ENCODE data around the gene CPTP.

Gene CPTP

DNA sequence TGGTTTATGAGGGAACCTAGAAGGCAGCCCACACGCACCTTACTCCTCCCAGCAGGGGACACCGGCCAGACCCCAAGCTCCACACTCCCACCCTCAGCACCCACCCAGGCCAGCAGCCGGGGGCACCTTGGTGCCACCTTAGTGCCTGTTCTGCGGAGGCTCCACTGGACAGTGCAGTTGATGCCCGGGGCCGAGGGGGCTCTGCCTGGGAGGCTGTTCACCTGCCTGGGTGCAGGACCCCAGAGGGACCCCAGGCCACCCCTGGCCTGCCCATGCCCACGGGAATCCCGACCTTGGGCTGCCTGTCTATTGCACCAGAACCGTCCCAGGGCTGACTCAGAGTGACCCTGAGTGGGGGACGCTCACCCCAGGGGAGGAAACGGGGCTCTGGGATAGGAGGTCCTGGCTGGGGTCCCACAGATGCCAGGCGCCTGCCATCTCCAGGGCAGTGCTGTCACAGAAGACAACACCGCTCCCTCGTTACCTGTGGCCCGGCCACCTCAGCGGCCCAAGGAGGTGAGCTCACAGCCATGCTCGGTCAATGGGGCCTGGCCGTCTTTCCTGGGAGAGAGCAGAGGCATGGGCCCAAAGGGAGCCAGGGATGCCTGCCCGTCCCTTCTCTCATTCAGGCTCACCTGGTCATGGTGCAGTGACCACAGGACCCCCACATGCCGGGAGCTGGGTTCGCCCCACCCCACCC, 43.7 kb upstream of the CPTP start:
- Histone ChIP-seq H3K27me3 (ENCODE audit: insufficient read depth, poor library complexity, severe bottlenecking) (no peaks in the 10 kb centered on the region), H3K27ac (ENCODE audit: poor library complexity, severe bottlenecking) (no peak overlapping the region), H3K4me3 (ENCODE audit: severe bottlenecking) (no peak overlapping the region), H3K4me1 (ENCODE audit: insufficient read depth, poor library complexity, severe bottlenecking) (no peaks in the 10 kb centered on the region), H3K9me3 (ENCODE audit: severe bottlenecking) (no peaks in the 10 kb centered on the region), H3K36me3 (ENCODE audit: low read depth) (no peaks in the 10 kb centered on the region)
- TF ChIP-seq, protein P1, sequence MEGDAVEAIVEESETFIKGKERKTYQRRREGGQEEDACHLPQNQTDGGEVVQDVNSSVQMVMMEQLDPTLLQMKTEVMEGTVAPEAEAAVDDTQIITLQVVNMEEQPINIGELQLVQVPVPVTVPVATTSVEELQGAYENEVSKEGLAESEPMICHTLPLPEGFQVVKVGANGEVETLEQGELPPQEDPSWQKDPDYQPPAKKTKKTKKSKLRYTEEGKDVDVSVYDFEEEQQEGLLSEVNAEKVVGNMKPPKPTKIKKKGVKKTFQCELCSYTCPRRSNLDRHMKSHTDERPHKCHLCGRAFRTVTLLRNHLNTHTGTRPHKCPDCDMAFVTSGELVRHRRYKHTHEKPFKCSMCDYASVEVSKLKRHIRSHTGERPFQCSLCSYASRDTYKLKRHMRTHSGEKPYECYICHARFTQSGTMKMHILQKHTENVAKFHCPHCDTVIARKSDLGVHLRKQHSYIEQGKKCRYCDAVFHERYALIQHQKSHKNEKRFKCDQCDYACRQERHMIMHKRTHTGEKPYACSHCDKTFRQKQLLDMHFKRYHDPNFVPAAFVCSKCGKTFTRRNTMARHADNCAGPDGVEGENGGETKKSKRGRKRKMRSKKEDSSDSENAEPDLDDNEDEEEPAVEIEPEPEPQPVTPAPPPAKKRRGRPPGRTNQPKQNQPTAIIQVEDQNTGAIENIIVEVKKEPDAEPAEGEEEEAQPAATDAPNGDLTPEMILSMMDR (IDR thresholded peaks at IDR 0.05; ENCODE audit: poor library complexity, severe bottlenecking) = no peak
- ATAC-seq (ENCODE audit: low read depth) (no peak), DNase-seq (ENCODE audit: low spot score) (no peak)

DNA sequence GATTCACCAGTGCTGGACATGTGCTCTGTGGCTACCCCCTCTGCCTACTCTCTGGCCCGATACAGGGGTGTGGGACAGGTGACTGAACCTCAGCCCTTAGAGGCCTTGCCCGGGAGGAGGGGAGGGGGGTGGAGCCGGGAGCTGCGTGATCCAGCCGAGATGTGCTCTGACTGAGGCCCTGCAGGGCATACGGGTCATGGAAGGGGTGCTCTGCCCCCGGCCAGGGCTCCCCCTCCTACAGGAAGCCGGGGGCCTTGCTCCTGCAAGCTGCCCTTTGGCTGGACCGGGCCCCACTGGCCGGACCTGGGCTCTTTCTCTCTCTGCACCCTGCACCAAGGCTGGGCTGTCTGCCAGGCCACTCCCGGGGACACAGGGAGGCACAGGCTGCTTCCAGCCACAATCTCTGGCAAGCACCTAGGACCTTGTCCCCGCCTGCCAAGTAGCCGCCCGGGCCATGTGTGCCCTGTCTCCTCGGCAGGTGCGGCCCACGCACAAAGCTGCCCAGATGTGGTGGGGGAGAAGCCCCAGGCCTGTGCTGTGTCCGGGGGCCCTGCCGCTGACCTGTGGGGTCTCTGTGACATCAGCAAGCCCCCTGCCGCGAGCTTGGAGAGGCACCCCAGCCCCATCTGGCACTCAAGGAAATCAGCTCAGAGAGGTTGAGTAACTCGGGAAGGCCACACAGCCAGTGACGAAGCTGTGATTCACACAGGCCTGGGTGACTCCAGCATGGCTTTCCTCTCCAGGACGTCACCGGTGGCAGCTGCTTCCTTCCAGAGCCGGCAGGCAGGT, 42.9 kb upstream of the CPTP start:
- ATAC-seq (ENCODE audit: low read depth) = peak; percentile 43; the same call in 2 of the 3 replicates
- Histone ChIP-seq H3K4me3 (ENCODE audit: severe bottlenecking) (no peak overlapping the region), H3K27ac (ENCODE audit: poor library complexity, severe bottlenecking) (no peak overlapping the region), H3K36me3 (ENCODE audit: low read depth) (no peaks in the 10 kb centered on the region), H3K4me1 (ENCODE audit: insufficient read depth, poor library complexity, severe bottlenecking) (no peaks in the 10 kb centered on the region), H3K27me3 (ENCODE audit: insufficient read depth, poor library complexity, severe bottlenecking) (no peaks in the 10 kb centered on the region), H3K9me3 (ENCODE audit: severe bottlenecking) (no peaks in the 10 kb centered on the region)
- TF ChIP-seq, protein P1 (IDR thresholded peaks at IDR 0.05; ENCODE audit: poor library complexity, severe bottlenecking) = no peak
- DNase-seq (ENCODE audit: low spot score) = no peak

DNA sequence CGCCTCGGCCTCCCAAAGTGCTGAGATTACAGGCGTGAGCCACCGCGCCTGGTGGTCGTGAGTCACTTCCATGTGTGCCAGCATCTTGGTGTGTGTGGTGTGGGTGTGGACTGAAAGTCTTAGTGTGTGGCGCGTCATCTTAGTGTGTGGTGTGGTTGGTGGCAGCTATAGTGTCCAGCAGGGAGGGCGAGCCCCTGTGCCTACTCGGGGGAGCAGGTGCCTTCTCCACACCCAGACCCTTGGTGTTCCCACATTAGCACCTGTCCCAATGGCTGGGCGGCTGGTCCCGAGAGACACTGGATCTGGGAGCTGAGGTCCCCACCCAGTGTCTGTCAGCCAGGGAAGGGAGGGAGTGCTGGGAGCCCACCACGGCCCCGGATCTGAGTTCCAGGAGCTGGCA, 41.6 kb upstream of the CPTP start:
- H3K9me3 ChIP-seq (ENCODE audit: severe bottlenecking) = no peaks in the 10 kb centered on the region
- no peaks in the 10 kb centered on the region for H3K36me3 ChIP-seq (ENCODE audit: low read depth)
- H3K27me3 ChIP-seq (ENCODE audit: insufficient read depth, poor library complexity, severe bottlenecking) = no peaks in the 10 kb centered on the region
- H3K27ac ChIP-seq (ENCODE audit: poor library complexity, severe bottlenecking) = no peak overlapping the region
- no peaks in the 10 kb centered on the region for H3K4me1 ChIP-seq (ENCODE audit: insufficient read depth, poor library complexity, severe bottlenecking)
- DNase-seq (ENCODE audit: low spot score) (no peak), ATAC-seq (ENCODE audit: low read depth) (no peak)
- TF ChIP-seq, protein P1 (IDR thresholded peaks at IDR 0.05; ENCODE audit: poor library complexity, severe bottlenecking) = no peak
- H3K4me3 ChIP-seq (ENCODE audit: severe bottlenecking) = no peak overlapping the region

DNA sequence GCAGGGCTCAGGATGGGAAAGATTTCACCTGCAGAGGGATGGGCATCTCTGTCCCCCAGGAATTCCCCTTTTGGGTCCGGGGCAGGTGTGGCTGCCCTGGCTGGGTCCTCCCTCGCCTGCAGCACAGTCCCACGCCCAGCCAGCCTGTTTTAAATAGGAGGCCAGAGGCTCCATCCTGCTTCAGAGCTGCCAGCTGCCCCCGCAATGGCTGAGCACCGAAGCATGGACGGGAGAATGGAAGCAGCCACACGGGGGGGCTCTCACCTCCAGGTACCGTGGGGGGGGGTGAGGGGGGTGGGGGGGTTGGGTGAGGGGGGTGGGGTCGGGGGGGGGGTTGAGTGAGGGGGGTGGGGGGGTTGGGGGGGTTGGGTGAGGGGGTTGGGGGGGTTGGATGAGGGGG, 40.8 kb upstream of the CPTP start:
- no peak overlapping the region for H3K27ac ChIP-seq (ENCODE audit: poor library complexity, severe bottlenecking)
- no peak overlapping the region for H3K4me3 ChIP-seq (ENCODE audit: severe bottlenecking)
- DNase-seq (ENCODE audit: low spot score) (no peak), ATAC-seq (ENCODE audit: low read depth) (peak; percentile 15; the same call in 1 of the 3 replicates)
- H3K4me1 ChIP-seq (ENCODE audit: insufficient read depth, poor library complexity, severe bottlenecking) = no peaks in the 10 kb centered on the region
- TF ChIP-seq, protein P1 (IDR thresholded peaks at IDR 0.05; ENCODE audit: poor library complexity, severe bottlenecking) = no peak
- H3K9me3 ChIP-seq (ENCODE audit: severe bottlenecking) = no peaks in the 10 kb centered on the region
- no peaks in the 10 kb centered on the region for H3K36me3 ChIP-seq (ENCODE audit: low read depth)
- no peaks in the 10 kb centered on the region for H3K27me3 ChIP-seq (ENCODE audit: insufficient read depth, poor library complexity, severe bottlenecking)
